NCI-H82 (cell line): ENCODE data around the gene JADE2.

ENCODE experiments used
- DNase-seq: peaks from one replicate; lab custom pipeline; 2025; lab: John Stamatoyannopoulos, UW

JADE2 gene

DNA sequence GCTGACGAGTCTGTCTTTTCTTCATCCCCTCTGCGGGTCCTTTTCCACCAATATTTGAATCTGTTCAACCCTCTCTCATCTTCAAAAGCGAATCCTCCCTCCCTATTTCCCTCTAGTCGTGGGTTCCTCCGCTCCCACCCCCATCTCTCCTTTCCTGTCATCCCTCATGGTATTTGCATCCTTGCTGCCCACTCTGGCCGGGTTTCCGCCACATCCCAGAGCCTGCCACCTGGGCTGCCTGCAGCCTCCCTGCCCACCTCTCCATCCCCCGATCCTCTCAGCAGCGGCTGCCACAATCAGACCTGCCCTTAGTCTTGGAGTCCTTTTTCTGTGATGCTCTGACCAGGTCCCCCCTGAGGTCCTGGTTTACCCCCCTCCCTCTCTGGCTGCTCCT lies 44.9 kb downstream of the JADE2 start:
- DNase-seq = no peak

DNA sequence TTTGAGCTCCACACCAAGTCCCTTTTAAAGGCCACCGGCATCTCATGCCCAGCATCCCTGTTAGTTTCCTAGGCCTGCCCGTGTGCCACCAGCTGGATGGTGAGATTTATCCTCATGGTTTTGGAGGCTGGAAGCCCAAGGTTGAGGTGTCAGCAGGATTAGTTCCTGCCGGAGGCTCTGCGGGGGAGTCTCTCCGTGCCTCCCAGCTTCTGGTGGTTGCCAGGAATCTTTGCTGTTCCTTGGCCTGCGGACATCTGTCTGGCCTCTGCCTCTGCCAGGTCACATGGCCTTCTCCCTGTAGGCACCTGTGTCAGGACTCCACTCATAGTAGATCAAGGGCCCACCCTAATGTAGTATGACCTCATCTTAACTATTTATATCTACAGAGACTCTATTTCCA lies 45.4 kb downstream of the JADE2 start:
- DNase-seq = no peak

DNA sequence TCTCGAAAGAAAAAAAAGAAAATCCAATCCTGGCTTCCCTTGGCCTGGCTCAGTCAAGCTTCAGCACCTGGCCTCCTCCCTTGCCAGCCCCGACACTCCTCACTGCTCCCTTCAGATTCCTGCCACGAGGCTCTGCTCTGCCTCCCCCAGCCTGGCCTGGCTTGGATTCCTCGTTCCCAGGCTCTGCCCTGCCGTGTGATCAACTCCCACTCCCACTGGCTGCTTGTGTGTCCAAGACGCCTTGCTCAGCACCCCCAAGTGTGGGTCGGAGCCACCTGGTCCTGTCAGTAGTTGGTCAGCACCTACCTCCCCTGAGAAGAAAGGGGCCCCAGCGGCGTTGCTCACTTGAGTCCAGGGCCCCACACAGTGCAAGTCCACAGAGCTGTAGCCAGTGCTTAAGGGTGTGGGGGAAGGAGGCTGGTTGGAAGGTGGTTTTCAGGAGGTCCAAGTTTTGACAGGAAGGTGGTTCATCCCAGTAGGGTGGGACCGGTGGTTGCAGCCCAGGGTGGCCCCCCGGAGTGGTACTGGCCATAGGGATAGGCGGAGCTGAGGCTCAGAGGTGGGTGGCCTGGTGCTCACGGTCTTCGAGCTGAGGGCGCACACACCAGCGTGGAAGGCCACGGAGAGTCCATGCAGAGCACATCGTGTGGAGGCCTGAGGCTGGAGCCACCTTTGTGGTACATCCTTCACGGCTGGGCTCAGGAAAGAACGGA lies 46.4 kb downstream of the JADE2 start:
- DNase-seq = no peak

DNA sequence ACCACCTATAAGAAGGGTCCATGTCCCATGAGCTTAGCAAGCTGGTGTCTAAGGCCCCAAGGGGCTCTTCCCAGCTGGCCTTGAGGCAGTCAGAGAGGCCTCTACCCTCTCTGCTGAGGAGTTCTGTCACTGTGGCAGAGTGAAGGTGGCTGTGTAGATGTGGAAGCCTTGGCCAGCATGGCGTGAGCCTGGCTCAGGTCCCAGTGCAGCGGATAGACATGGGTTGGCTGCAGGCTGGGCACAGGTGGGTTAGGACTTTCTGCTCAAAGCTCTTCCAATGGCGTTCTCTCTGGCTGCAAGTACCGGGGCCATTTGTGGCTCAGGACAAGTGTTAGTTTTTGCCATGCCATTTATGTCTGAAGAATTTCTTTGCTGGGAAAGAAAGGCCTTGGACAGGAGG lies 47.3 kb downstream of the JADE2 start:
- DNase-seq = no peak

DNA sequence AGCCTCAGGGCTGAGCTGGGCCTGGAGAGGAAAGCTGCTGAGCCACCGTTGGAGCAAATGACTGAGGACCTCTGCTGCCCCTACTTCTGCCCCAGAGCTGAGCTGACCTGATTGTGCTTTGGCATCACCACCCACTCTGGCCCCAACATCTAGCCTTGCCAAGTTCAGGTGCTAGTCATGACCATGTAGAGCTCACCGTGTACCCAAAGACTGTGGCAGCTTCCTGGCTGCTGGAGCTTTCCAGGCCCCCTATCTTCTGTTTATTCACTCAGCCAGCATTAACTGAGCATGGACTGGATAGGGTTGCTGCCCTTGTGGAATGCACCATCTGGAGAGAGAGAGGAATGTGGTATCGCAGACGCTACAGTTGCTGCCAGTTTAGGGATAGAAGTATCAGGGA lies 49.1 kb downstream of the JADE2 start:
- no peak for DNase-seq

DNA sequence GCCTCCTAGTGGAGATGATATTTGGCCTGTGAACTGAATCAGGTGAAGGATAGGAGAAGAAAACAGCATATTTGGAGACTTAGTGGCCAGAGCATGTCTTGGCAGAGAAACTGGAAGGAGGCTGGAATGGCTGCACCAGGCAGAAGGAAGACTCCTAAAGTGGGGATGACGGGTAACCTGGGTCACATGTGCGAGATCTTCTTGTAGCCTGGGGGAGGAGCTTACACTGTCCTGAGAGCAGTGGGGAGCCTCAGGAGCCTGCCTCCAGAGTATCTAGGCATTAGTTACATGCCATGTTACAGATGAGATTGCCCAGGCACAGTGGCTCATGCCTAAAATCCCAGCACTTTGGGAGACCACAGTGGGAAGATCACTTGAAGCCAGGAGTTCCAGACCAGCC lies 49.8 kb downstream of the JADE2 start:
- no peak for DNase-seq

DNA sequence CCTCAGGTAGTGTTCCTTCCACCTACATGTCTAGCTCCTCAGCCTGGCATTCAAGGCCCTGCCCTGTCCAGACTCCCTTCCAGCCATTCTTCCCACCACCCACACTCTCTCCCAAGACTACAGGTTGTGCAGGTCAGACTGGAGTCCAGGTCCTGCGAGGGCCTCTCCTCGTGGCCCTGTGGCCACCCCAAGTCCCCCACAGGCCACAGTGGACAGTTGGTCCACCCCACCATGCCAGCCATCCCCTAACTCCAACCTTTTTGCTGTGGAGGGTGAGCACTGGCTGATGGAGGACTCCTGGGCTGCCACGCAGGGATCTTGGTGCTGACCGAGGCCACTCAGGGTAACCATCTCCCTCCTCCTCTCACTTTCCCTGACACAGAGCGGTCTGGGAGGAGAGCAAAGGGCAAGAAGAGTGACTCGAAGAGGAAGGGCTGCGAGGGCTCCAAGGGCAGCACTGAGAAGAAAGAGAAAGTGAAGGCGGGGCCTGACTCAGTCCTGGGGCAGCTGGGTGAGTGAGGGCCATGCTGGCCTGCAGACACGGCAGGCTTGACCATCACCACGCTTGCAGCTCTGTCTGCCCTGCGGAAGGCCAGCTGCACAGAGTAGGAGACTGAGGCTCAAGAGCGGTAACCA lies 51.0 kb downstream of the JADE2 start:
- DNase-seq = no peak

DNA sequence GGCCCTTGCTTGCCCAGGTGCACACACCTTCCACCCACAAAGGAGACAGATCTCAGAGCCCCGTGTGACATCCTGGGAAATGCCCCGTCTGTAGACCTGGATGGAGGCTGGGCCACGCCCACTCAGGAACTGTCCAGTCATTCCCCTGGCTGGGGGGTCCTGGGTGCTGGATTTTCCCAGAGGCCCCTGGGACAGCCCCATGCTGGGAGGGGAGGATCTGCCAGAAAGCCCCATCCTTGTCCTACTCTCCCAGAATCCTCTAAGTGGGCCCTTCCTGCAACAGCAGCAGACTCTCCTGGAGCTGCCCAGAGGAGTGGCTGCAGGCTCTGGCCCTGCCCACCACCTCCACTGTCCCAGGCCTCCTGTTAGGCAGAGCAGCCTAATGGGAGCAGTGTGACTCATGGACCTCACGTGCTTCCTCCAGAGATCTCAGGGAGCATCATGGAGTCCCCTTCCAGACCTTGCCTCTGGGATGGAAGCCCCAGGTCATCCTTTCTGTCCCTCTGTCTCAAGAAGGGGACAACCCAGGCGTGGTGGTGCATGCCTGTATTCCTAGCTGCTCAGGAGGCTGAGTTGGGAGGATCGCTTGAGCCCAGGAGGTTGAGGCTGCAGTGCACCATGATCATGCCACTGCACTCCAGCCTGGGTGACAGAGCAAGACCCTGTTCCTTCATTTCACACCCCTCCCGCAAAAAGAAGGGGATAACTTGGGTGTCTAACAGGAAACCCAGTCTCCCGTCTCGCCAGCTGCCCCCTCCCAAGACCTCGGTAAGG lies 51.7 kb downstream of the JADE2 start:
- DNase-seq = no peak

DNA sequence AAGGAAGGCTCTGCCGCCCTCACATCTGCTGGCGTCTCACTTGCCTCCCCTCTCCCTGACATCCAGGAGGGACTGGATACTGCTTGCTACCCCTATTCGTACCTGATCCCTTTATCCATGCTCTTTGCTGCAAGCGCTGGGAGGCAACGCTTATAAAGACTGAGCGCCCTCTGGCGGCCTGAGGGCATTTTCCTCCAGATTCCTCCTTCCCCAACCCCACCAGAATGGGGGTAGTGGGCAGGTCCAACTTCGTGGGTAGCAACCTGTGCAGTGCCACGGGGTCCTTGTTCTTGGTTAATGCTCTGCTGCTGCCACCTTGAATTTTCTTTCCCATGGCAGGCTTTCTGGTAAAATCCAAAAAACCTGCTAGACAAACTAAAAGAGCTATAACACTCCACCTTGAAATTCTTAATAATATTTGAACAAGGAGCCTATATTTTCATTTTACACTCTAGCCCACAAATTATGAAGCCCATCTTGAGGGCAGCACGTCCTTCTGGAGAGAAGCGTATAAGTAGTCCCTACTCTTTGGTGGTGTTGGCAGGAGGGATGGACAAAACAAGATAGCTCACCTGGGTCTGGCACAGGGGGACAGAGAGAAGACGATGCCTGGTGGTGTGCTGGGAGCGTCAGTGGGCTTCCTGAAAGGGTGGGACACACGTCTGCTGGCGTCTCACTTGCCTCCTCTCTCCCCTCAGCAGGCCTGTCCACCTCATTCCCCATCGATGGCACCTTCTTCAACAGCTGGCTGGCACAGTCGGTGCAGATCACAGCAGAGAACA lies 52.5 kb downstream of the JADE2 start:
- DNase-seq = peak; percentile 93

DNA sequence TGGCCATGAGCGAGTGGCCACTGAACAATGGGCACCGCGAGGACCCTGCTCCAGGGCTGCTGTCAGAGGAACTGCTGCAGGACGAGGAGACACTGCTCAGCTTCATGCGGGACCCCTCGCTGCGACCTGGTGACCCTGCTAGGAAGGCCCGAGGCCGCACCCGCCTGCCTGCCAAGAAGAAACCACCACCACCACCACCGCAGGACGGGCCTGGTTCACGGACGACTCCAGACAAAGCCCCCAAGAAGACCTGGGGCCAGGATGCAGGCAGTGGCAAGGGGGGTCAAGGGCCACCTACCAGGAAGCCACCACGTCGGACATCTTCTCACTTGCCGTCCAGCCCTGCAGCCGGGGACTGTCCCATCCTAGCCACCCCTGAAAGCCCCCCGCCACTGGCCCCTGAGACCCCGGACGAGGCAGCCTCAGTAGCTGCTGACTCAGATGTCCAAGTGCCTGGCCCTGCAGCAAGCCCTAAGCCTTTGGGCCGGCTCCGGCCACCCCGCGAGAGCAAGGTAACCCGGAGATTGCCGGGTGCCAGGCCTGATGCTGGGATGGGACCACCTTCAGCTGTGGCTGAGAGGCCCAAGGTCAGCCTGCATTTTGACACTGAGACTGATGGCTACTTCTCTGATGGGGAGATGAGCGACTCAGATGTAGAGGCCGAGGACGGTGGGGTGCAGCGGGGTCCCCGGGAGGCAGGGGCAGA lies 53.3 kb downstream of the JADE2 start:
- no peak for DNase-seq

DNA sequence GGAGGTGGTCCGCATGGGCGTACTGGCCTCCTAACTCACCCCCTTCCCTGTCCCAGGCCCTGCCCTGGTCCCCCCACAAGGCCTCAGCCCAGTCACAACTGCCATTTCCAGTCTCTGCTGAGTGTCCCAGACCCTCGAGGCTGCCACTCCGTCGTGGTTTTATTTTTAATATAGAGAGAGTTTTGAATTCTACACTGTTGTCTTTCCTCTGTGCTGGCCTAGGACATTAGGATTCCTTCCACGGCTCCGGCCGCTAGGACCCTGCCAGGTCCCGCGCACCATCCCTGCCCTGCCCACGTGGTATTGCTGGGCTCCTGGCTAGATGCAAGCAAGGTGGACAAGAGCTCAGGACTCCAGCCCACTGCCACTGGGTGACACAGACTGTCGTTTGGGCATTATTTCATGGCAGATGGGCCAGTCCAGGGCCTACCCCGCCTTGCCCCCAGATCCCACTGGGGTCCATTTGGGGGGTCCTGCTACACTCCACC lies 53.9 kb downstream of the JADE2 start:
- no peak for DNase-seq

DNA sequence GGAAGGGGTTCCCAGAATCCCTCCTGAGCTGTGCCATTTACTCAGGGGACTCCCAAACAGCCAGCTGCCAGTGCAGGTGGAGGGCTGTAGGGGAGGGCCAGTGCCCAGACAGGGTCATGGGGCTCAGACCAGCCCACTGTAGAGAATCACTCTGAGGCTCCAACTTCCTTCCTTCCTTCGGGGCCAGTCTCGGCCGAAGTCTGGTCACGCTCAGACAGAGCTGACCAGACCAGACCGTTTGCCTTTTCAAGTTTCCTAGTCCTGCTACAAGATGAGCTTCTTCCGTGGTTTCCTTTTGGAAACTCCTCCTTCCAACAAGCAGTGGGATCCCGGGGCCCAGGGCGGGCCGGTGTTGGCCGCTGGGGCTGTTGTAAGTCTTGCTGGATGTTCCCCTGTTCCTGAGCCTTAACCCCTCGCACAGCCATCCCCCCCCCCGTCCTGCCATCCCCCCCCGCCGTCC lies 54.6 kb downstream of the JADE2 start:
- no peak for DNase-seq

DNA sequence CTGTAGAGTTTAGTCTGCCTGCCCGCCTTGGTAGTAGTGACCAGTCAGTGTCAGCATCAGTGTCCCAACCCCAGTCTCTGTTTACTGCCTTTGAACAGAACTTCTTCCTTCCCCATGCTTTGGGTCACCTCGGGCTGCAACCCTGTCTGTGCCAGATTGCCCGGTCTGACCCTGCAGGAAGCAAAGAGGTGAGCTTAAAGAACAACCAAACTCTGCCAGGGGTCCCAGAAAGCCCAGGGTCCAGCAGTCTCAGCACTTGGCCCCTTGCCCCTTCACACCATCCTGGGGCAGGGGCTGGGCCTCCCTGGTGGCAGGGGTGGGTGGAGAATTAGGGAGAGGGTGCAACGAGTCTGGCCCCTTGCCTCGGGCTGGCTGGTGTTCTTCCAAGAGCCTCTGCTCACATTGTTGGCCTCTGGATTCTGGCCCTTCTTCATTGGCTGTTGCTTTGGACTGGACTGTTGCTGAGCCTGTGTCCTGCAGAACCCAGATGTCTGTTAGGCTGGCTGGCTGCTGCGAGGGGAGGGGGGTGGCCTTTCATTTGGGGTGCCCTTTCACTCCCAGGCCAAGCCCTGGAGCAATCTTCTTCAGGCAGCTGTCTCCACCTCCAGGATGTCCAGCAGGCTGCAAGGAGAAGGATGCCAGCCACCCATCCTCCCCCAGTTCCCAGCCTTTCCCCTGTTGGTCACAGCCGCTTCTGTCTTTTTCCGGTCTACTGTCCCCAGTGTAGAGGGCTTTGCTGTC lies 55.9 kb downstream of the JADE2 start:
- DNase-seq = no peak

DNA sequence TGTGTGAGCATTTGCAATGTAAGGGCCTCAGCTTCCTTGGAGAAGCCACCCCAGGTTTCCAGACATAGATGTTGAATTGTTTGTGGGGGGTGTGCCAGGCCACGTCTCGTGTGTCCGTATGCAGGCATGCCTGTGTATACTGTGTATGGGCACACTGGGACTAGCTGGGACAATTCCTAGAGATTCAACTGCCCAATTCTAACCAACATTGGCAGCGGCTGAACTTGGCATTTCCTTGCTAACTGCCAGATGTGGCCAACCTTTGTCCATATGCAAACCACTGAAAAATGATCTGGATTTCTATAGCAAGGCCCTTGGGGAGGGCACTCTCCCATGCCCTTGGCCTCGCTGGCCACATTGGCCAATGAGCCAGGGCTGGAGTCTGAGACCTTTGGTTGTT lies 56.8 kb downstream of the JADE2 start:
- no peak for DNase-seq

DNA sequence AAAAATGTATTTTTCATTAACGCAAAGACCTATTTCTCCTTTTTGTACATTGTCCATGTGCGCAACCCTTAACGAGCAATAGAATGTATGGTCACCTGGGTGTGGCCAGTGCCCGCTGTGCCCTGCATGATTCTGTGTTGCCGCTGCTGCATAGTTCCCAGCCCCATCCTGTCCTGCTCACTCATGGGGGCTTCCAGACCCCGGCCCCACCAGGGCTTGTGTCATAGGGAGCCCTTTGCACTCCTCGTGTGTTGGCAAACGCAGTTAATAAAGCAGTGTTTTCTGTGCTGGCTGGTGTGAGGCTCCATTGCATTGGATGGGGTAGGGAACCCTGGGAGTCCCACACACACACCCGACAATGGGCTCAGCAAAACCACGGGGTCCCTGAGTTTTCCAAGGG lies 57.5 kb downstream of the JADE2 start:
- DNase-seq = no peak

DNA sequence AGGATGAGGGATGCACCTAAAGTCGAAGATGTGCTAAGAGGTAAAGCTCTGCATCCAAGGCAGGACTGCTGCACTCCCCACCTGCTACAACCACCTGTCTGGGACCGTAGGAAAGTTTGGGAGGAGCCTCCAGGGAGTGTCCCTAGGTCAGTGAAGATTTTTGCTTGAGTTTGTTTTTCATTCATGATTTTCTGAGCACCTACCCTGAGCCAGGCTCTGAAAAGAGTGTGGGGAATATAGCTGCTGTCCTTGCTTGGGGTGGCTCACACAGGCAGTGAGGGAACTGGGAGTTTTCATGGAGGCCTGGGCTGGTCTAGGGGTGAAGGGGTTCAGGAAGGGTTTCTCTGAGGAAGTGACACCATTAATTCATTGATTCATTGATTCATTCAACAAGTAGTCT lies 58.3 kb downstream of the JADE2 start:
- DNase-seq = no peak

DNA sequence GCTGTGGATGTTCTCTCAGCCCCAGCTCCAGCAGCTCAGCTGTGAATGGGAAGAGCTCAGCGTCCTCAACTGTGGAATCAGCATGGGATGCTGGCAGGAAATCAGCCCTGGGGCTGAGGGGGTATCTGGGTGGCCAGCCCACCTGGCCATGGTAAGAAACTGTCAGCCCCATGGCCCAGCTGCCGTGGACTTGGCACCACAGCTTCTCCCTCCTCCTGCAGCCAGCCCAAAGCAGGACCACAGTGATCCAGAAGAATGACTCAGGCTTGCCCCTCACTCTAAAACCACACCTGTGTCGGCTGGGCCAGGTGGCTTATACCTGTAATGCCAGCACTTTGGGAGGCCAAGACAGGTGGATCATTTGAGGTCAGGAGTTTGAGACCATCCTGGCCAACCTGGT lies 59.2 kb downstream of the JADE2 start:
- DNase-seq = no peak

DNA sequence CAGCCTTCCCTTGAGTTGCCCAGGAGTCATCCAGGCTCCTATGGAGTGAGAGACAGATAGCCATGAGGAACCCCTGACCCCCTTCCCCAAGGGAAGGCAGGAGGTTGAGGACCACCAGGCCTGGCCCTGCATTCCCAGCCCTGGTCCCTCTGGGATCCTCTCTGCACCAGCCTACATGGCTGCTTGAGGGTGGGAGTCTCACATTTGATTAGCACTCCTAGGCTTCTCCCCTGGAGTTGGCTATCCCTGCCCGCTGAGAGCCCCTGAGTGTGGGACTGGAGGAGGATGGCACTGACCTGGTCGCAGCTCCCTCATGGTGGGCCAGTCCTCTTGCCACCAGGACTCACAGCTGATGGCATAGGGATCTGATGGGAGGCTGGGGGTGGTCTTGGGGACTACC lies 60.5 kb downstream of the JADE2 start:
- no peak for DNase-seq

DNA sequence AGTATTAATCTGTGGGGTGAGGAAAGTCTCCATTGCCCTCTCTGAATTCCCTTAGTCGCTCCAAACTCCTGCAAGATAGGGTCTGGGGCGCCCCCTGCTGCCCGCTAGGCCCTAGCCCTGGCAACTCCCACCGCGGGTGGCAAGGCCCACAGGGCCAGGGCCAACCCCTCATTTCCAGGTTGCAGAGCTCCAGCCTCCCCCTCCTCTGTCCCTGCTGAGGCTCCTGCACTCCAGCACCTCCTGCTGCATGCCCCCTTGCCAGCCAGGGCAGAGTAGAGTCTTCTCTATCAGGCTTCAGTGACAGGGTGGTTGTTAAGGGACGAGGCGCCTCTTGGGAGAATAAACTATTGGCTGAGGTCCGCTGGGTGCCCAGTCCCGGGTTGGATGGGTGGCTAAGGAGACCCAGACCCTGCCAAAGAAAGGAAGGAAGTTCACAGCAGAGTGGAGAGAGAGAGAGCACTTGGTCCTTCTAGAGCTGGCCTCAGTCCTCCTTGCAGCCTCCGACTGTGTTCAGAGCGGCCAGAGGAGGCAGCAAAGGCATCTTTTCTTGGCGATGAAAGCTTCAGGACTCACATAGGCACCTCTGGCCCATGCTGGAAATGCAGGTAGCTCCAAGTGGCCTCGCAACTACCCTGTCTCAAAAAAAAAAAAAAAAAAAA lies 61.5 kb downstream of the JADE2 start:
- peak; percentile 84 for DNase-seq

DNA sequence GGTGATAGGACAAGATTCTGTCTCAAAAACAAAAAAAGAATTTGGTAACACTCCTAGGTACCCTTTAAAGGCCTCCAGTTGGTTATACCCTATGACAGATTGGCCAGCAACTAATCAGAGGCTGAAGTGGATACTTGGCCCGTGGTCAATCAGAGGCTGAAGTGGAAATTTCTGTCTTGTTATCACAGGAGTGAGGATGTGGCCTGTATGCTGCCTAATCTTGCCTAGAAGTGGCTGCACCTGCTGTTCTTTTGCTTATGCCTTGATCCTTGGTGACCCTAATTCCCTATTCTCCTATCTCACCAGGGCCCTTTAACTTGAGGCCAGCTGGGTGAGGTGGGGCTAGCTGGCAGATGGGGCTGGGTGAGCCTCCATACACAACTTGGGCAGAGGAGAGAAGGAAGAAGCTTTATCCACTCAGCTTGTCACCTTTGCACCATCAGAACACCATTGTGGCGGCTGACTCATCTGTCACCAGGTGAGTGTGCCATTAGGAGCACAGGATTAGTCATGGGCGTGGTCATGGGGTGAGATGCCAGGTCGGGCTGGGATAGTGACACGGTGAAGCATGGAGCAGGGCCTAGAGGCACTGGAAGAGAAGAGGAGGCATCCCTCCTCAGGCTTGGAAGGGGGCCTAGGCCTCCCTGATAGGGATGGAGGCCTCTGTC lies 65.7 kb downstream of the JADE2 start:
- peak; percentile 73 for DNase-seq
